ENCODE results near the gene ATP9A.
A peak's percentile ranks its signal among the peaks of the same experiment; 100 is the strongest.
"Not testable (repeated sequence)": the region's sequence is repeated elsewhere in the genome, so short reads cannot be mapped to it uniquely, and the experiment has no call there.

ATP9A gene, protein sequence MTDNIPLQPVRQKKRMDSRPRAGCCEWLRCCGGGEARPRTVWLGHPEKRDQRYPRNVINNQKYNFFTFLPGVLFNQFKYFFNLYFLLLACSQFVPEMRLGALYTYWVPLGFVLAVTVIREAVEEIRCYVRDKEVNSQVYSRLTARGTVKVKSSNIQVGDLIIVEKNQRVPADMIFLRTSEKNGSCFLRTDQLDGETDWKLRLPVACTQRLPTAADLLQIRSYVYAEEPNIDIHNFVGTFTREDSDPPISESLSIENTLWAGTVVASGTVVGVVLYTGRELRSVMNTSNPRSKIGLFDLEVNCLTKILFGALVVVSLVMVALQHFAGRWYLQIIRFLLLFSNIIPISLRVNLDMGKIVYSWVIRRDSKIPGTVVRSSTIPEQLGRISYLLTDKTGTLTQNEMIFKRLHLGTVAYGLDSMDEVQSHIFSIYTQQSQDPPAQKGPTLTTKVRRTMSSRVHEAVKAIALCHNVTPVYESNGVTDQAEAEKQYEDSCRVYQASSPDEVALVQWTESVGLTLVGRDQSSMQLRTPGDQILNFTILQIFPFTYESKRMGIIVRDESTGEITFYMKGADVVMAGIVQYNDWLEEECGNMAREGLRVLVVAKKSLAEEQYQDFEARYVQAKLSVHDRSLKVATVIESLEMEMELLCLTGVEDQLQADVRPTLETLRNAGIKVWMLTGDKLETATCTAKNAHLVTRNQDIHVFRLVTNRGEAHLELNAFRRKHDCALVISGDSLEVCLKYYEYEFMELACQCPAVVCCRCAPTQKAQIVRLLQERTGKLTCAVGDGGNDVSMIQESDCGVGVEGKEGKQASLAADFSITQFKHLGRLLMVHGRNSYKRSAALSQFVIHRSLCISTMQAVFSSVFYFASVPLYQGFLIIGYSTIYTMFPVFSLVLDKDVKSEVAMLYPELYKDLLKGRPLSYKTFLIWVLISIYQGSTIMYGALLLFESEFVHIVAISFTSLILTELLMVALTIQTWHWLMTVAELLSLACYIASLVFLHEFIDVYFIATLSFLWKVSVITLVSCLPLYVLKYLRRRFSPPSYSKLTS

DNA sequence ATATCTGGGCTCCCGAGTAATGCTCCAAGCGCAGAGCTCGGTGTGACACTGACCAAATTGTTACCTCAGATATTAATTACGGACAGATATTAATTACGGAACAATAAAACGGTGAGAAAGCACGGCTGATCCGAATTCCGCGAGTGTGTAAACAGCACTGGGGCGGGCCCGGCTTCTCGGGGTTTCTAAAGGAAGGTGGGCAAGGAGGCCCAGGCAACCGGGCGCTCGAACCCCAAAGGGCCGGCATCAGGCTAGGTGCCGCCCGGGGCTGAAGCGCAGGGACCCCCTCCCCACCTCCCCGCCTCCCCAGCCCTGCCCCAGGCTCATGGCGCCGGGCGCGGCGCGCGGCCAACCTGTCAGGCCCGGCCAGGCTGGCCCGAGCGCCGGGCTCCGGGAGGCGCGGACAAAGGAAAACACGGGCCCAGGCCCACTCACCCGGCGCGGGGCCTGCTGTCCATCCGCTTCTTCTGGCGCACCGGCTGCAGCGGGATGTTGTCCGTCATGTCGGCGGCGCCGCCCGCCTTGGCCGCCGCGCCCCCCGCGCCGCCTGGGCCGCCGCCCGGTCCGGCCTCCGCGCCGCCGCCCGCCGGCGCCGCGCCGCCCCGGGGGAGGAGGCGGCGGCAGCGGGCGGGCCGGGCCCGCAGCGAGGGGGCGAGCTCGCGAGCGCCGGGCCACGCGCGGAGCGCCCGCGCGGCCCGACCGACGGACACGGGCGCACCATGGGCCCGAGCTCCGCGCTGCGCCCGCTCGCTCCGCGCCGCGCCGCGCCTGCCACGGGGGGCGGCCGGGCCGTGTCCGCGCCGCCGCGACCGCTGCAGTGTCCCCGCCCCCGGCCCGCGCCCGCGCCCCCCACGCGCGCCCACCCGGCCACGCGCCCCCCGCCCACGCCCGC lies at the start of gene ATP9A:
ATP9A (minus strand) TSS at position 524 of the 892 bp plus-strand sequence; CDS start at position 503, 21 bp downstream.
- DNase-seq (ENCODE audit: extremely low read depth in 1 of 2, low read depth in 1 of 2), result no peak

DNA sequence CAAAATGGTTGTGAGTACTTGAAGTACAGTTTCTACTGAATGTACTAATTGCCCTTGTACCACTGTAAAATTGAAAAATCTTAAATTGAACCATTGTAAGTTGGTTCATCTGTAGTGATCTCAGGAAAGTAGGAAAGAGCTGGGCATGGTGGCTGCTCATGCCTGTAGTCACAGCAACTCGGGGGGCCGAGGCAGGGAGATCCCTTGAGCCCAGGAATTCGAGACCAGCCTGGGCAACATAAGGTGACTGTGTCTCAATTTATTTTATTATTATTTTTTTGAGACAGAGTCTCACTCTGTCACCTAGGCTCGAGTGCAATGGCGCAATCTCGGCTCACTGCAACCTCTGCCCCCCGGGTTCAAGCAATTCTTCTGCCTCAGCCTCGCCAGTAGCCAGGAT lies 48.7 kb upstream of the ATP9A start:
- not testable (repeated sequence) for DNase-seq (ENCODE audit: extremely low read depth in 1 of 2, low read depth in 1 of 2)

DNA sequence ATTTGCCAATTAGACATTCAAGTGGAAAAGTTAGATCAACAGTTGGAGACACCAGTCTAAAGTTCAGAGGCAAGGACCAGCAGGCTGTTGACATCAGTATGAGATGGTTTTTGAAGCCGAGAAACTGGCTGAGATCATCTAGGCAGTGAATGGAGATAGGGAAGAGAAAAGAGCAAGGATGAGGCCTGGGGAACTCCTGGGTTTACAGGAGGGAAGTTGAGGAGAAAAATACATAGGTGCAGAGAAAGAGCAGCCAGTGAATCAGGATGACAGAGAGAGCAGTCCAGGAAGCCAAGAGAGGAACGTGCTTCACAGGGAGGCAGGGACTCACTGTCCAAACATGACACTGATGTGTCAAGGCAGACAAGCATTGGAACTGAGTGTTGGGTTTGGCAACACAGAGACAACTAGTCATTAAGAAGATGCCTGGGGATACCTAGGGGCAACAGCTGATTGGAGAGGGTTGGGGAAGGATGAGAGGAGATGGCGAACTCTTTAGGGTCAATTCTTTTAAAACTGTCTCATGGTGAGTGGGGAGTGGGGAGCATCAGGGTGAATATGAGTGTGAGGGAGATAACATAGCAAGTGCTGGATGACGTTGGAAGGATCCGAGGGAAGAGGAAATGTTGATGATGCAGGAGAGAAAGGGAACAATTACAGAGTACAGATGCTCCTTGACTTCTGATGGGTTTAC lies 47.3 kb upstream of the ATP9A start:
- no peak for DNase-seq (ENCODE audit: extremely low read depth in 1 of 2, low read depth in 1 of 2)

DNA sequence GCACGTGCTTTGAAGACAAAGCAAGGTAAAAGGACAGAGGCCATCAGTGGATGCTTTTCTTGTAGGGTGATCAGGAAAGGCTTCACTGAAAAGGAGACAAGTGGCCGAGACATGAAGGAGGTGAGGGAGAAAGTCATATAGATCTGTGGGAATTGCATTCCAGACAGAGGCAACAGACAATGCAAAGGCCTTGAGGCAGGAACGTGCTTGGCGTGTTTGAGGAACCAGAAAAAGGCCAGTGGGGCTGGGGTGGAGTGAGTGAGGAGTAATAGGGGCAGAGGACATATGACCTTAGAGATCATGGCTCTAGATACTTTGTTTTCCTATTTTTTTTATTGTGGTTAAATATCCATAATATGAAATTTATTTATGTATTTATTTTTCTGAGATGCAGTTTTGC lies 44.7 kb upstream of the ATP9A start:
- no peak for DNase-seq (ENCODE audit: extremely low read depth in 1 of 2, low read depth in 1 of 2)

DNA sequence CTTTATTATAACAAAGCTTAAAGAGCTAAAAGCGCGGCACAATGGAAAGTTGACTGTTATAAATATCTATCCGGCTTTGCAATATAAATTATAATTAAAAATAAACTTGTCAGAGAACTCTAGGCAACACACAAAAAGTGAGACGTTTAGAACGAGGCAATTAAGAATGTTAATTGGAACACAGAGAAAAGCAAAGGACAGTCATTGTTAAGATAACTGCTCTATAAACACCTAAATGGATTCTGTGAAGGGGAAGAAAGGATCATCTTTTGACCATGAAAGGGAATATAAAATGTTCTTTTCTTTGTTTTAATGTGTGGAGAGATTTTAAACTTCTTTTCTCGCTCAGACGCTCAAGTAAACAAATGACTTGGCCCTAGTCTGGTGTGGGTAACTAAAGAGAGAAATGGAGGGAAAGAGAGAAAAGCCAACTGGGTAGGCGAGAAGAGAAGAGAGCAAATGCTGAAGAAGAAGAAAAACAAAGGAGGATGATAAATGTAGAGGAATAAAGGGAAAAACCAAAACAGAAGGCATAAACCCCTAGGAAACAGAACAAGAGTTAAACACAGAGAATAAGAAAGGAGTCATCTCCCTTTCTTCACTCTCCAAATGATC lies 43.4 kb upstream of the ATP9A start:
- no peak for DNase-seq (ENCODE audit: extremely low read depth in 1 of 2, low read depth in 1 of 2)

DNA sequence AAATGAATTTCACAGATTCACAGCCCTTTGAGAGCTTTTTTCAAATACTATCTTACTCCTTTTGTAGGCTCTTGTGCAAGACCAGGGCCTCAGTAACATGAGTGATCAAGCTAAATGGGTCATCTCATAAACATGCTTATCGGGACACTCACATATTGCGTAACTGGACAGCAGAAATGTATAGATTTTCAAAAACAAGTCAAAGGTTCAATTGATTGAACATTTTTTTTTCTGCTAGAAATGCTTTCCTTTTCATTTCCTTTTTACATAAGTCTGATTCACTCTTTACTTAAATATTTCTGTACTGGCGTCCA lies 42.8 kb upstream of the ATP9A start:
- no peak for DNase-seq (ENCODE audit: extremely low read depth in 1 of 2, low read depth in 1 of 2)

DNA sequence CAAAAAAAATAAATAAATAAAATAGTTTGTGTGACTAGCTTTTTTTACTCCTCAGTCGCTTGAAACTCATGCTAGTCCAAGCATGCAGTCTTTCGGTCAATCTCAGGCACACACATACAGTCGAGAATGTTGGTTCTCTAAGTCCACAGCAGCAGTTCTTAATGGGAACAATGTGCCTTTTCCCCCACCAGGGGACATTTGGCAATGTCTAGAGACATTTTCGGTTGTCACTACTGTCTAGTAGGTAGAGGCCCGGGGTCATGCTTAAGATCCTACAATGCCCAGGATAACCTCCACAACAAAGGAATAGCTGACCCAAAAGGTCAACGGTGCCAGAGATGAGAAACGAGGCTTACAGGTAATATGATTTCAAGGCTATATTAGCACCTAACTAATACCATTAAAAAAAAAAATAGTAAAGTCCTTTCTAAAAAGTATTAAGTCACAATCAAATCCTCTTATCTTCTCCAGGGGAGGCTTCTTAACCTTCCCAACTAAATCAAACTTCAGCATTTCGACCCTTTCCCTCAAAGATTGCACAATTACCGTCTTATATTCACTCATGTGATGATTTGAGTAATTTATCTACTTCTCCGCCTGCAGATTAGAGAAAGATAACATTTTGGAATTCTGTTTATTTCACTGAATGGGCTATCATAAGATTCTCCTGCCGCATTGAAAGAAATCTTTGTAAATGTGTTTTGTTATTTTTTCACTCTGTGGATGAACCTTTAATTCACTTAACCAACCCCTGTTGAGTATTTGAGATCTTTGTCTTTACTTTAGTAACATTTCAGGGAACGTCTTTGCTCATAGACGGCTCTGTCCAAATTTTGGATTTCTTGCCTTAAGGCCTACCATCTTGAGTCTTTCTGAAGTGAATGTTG lies 42.2 kb upstream of the ATP9A start:
- no peak for DNase-seq (ENCODE audit: extremely low read depth in 1 of 2, low read depth in 1 of 2)

DNA sequence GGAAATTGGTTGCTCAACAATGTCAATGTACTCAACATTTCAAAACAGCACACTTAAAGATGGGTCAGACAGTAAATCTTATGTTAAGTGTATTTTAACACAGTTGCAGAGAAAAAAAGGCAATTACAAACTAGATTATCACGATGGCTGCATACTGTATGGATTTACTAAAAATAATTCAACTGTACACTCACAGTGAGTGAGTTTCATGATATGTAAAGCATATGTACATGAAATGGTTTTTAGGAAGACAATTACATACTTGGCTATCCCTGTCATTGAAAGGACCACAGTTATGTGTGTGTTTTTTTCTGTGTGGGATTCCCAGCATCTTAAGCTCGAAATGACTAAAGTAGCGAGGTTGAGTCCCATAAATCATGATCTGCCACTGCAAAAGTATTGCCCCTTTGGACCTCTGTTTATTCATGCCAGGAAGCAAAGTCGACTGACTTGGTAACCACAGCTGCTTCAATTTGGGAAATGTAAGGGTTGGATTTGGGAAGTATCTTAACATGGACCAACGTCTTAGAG lies 39.6 kb upstream of the ATP9A start:
- no peak for DNase-seq (ENCODE audit: extremely low read depth in 1 of 2, low read depth in 1 of 2)

DNA sequence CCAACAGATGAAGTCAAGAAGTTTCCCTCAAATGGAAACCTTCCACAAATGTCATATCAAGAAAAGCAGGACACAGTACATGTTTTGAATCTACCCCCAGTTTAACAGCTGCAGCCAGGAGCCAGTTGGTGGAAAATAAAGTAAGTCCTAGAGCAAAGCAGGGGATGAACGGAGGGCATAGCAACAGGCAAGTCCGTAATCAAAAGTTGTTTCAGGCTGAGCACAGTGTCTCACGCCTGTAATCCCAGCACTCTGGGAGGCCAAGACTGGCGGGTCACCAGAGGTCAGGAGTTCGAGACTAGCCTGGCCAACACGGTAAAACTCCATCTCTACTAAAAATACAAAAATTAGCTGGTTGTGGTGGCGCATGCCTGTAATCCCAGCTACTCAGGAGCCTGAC lies 36.6 kb upstream of the ATP9A start:
- DNase-seq (ENCODE audit: extremely low read depth in 1 of 2, low read depth in 1 of 2), result no peak

DNA sequence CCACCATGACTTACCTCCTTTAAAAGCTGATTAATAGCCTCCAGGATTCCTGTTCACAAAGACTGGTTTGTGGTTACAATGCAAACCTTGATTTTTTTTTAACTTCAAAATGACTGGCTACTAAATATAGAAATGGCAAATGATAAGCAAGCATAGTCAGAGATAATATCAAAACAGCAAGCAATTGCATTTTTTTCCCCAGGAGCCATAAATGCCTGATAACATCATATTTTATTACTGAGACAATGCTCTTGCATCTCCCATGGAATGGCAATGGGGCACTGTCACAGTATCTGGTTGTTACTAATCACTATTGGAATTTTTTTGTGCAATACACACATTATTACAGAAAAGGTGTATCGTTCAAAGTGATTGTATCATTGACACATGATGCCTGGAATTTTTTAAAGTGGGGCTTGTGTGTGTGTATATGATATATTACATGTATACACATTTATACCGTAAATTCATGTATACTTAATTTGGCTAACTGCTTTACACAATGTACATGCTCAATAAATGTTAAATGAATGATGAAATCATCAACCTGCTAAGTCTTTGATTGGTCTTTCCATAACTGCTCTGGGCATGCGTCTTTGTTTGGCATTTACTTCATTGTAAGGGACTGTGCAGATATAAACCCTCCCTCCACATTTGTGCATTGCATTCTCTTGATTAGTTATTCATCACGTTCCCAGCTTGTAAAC lies 35.1 kb upstream of the ATP9A start:
- no peak for DNase-seq (ENCODE audit: extremely low read depth in 1 of 2, low read depth in 1 of 2)

DNA sequence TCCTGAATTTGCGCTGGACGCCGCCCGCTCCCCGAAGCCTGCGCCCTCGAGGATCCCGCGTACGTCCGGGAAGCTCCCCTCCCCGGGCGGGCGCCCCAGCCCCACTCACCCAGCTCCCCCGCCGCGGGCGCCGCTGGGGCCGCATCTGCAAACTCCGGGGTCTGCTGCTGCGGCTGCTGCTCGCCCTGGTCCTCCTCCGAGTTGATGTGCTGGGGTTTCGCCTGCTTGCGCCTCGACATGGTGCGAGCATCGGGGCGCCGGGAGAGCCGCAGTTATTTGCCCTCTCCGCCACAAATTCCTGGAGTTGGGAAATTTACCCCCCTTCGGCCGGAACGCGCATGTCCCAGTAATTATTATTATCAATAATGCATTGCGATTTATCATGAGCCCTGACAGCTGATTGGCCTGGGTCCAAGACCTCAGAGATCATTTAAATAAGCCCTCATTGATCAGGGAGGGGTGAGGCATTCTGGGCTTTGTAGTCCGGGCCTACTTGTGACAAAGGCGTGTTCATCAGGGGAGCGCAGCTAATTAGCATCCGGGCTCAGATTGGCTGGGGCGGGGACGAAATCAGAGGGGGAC lies 34.1 kb upstream of the ATP9A start, which contains the start of gene SALL4:
SALL4 (minus strand) TSS at position 352 of the 582 bp plus-strand sequence; CDS start at position 239, 113 bp downstream.
- DNase-seq (ENCODE audit: extremely low read depth in 1 of 2, low read depth in 1 of 2), result no peak

DNA sequence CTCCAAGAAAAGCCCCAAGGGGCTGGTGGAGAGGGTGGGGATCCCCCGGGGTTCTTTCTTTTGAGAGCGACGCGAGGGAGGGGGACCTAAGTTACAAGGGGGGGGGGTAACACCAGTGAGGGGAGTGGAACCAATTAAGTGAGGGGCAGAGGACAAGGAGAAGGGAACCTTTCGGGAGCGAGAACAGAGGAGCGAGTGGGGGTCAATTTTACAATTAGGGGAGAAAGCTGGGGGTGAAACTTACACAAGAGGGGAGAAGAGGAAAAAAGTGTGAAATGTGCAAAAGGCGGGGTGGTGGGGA lies 33.6 kb upstream of the ATP9A start:
- DNase-seq (ENCODE audit: extremely low read depth in 1 of 2, low read depth in 1 of 2), result no peak

DNA sequence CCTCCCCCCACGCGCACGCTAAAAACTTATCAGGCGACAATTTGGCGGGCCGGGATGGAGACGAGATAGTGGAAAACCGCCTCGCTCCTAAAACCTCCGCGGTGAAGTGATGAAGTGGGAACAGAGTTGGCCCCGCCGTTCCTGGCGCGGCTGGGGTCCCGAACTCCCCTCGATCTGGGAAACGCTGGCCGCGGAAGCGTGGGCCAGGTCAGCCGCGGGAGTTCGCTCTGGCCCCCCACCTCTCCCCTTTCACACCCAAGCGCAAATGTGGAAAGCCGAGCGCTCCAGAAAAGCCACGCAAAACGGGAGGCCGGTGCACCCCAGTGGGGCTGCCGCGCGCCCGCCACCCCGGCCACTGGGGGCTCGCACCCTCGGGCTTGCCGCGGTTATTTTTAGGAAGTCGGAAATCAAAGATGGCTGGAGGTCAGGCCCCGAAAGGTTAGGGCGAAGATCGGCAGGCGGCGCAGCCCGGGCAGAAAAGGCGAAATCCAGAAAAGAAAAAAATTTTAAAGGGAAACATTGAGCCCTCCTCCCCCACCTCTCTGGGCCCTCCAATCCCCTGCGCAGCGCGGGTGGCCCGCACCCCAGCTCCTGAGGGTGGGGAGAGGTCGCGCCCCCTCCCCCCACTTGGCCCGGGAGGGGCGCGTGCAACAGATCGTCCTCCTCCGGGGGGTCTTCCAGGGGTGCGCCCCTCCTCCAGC lies 33.1 kb upstream of the ATP9A start:
- no peak for DNase-seq (ENCODE audit: extremely low read depth in 1 of 2, low read depth in 1 of 2)

DNA sequence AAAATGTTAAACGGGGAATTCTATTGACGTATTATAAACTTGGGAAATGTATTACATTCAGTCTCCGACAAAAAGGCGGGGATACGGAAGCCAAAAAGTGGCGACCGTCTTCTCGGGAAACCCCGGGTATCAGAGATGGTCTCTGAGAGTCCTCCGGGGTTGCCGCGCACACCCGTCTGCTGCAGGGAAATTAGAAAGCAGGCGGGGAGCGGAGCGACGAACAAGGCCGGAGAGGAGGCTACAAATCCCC lies 32.6 kb upstream of the ATP9A start:
- no peak for DNase-seq (ENCODE audit: extremely low read depth in 1 of 2, low read depth in 1 of 2)

DNA sequence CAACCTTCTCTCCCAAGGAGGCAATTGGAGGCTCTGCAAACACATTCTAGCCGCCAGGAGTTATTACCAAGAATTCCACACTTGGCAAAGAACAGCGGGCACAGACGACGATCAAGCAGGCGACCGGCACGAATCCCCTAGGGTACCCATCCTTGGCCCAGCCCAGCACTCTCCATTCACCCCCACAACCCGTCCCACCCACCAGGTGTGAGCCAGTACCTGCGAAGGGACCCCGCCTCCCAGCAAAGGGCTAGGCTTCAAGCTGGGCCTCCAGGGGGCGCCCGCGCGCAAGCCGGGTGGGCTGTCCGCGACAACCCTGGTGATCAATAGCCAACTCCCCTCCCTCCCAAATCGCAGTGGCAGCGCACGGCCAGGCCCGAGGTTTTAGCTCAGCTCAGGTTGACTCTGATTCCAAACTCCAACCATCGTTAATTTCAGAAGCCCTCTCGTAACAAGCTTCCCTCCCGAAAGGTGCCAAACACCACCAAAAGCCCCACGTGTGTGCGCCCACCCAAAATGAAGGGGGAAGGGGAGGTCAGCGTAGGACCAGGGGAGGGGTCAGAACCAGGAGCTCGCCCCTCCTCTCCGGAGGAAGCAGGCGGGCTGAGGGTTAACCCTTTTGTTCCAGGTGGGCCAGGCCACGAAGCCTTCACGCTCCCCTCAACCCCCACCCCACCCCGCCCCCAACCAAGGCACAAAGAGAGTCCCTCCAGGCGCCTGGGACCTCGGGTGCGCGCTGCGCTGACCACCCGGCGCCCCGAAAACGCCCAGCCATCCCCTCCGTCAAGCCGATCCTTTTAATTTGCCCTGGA lies 32.1 kb upstream of the ATP9A start:
- DNase-seq (ENCODE audit: extremely low read depth in 1 of 2, low read depth in 1 of 2), result peak; percentile 42 to 45

DNA sequence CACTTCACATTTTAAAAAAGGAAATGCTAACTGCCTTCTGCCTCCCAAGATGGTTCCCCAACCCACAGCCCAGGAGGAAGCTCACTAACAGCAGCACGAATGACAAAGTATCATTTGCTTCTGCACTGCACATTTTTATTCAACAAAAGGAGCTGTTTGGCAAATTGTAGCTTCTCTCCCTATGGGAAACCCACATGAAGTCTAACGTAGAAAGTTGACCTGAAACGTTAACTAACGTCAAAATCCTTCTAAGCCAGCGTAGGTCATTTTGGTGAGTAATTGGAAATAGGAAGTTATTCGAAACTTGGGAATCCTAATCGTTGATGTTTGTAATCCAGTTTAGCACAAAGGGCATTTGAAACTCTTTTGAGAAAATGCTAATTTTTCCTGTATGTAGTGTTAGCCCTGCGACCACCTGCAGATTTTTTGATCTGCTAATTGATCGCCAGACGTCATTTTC lies 31.2 kb upstream of the ATP9A start:
- no peak for DNase-seq (ENCODE audit: extremely low read depth in 1 of 2, low read depth in 1 of 2)
